MM.1S (cell line): Measurements from ENCODE around the gene SORL1.

ENCODE experiments used
- EZH2 ChIP-seq: fragments of 300-600 bp; sonication (generic); optimal IDR thresholded peaks from 2 replicates; pipeline ENCODE3; 2017; ENCODE audit warnings: low read depth, mild to moderate bottlenecking, antibody characterized with exemption, low read length, mixed read lengths
- EZH2phosphoT487 ChIP-seq: fragments of 300-600 bp; sonication (generic); IDR thresholded peaks from 2 replicates; pipeline ENCODE4 v1.6.1; 2018; ENCODE audit warnings: antibody characterized with exemption, low read length
- TF ChIP-seq, protein P1 (sequence below): fragments of 300-600 bp; sonication (generic); IDR thresholded peaks from 2 replicates; pipeline ENCODE4 v1.5.1; 2016; ENCODE audit warnings: antibody characterized with exemption, low read length, mixed read lengths

DNA sequence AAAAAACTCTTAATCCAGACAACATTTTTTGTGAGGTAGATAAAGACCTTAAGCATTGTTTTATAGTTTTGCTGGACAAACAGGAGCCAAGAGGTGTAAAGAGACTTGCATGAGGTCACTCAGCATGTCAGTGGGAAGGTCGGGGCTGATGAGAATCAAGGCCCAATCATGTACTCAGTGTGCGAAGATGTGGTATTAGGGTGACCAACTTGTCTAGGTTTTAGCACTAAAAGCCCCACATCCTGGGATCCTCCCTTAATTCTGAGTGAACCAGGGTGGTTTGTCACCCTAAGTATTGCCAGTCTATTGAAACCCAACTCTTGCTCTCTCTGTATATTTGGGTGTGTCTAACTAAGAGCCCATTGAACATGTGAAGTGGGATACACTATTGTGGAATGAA lies 20.2 kb downstream of the SORL1 start:
- TF ChIP-seq, protein P1, sequence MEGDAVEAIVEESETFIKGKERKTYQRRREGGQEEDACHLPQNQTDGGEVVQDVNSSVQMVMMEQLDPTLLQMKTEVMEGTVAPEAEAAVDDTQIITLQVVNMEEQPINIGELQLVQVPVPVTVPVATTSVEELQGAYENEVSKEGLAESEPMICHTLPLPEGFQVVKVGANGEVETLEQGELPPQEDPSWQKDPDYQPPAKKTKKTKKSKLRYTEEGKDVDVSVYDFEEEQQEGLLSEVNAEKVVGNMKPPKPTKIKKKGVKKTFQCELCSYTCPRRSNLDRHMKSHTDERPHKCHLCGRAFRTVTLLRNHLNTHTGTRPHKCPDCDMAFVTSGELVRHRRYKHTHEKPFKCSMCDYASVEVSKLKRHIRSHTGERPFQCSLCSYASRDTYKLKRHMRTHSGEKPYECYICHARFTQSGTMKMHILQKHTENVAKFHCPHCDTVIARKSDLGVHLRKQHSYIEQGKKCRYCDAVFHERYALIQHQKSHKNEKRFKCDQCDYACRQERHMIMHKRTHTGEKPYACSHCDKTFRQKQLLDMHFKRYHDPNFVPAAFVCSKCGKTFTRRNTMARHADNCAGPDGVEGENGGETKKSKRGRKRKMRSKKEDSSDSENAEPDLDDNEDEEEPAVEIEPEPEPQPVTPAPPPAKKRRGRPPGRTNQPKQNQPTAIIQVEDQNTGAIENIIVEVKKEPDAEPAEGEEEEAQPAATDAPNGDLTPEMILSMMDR = no peak
- no peak for TF ChIP-seq EZH2
- TF ChIP-seq EZH2phosphoT487 = no peak
